HEK293 (cell line): Measurements from ENCODE around the gene IGF1R.
A peak's percentile ranks its signal among the peaks of the same experiment; 100 is the strongest.

Experiments
- CTCF ChIA-PET: fragments of 350-600 bp; formaldehyde crosslinking; extraction: SDS; loops from one replicate; lab custom pipeline; 2021; ENCODE audit warnings: antibody characterized with exemption; lab: Yijun Ruan, JAX
- POLR2A ChIA-PET: fragments of 300-600 bp; formaldehyde crosslinking; extraction: SDS; loops from one replicate; lab custom pipeline; 2020; ENCODE audit warnings: antibody characterized with exemption, inconsistent platforms; lab: Yijun Ruan, JAX
- H3K27ac ChIP-seq: fragments of 200-500 bp; sonication (Bioruptor generic); 2 replicates; pipeline ENCODE4 v1.5.1; 2014; ENCODE audit warnings: low read depth, low read length, control low read depth, inconsistent platforms; ENCODE audit errors: extremely low read depth
- H3K36me3 ChIP-seq, 2 experiments: fragments of 200-500 bp in 1 of 2; sonication (Bioruptor generic) in 1 of 2; 1 replicate in 1 of 2; 2 replicates in 1 of 2; pipeline ENCODE4 v1.5.1; 2014 to 2017; ENCODE audit warnings: inconsistent platforms in 2 of 2, low read length in 2 of 2; ENCODE audit not compliant: control insufficient read depth in 2 of 2, insufficient read depth in 1 of 2
- H3K4me1 ChIP-seq: fragments of 200-500 bp; sonication (Bioruptor generic); 2 replicates; pipeline ENCODE4 v1.5.1; 2014; ENCODE audit warnings: mild to moderate bottlenecking, low read length, inconsistent platforms; ENCODE audit not compliant: control insufficient read depth, insufficient read depth
- H3K4me3 ChIP-seq: 2 replicates; pipeline ENCODE4 v1.5.1; 2011; ENCODE audit warnings: low read depth, mild to moderate bottlenecking, control low read depth, low read length, moderate library complexity
- H3K9me3 ChIP-seq: fragments of 200-500 bp; sonication (Bioruptor generic); 2 replicates; pipeline ENCODE4 v1.5.1; 2014; ENCODE audit warnings: low read depth, low read length, inconsistent platforms; ENCODE audit not compliant: control insufficient read depth, insufficient read depth
- KLF17 ChIP-seq: fragments of 450-650 bp; formaldehyde crosslinking; IDR thresholded peaks from 2 replicates; pipeline ENCODE4 v1.5.1; 2016; ENCODE audit warnings: missing biosample characterization, missing genetic modification characterization
- MYNN ChIP-seq: fragments of 450-650 bp; formaldehyde crosslinking; IDR thresholded peaks from 2 replicates; pipeline ENCODE4 v1.5.1; 2016; ENCODE audit warnings: missing biosample characterization, missing genetic modification characterization, borderline replicate concordance
- MZF1 ChIP-seq: fragments of 450-650 bp; formaldehyde crosslinking; IDR thresholded peaks from 2 replicates; pipeline ENCODE4 v1.5.1; 2017; ENCODE audit warnings: missing biosample characterization, missing genetic modification characterization, borderline replicate concordance
- SALL2 ChIP-seq: fragments of 450-650 bp; formaldehyde crosslinking; IDR thresholded peaks from 2 replicates; pipeline ENCODE4 v1.5.0; 2017; ENCODE audit warnings: missing biosample characterization, mild to moderate bottlenecking, missing genetic modification characterization, borderline replicate concordance
- SP3 ChIP-seq: fragments of 450-650 bp; formaldehyde crosslinking; IDR thresholded peaks from 2 replicates; pipeline ENCODE4 v1.5.1; 2016; ENCODE audit warnings: missing biosample characterization, missing genetic modification characterization
- TRIM28 ChIP-seq: IDR thresholded peaks from 2 replicates; pipeline ENCODE4 v1.6.1; 2011; ENCODE audit warnings: low read length, control low read depth, borderline replicate concordance
- ZBTB11 ChIP-seq: fragments of 450-650 bp; formaldehyde crosslinking; conservative IDR thresholded peaks from 2 replicates; pipeline ENCODE4 v1.5.1; 2016; ENCODE audit warnings: low read depth, missing biosample characterization, missing genetic modification characterization
- ZBTB8A ChIP-seq: fragments of 450-650 bp; formaldehyde crosslinking; IDR thresholded peaks from 2 replicates; pipeline ENCODE4 v1.5.1; 2016; ENCODE audit warnings: missing biosample characterization, missing genetic modification characterization
- ZNF10 ChIP-seq: fragments of 450-650 bp; formaldehyde crosslinking; IDR thresholded peaks from 2 replicates; pipeline ENCODE4 v1.5.1; 2017; ENCODE audit warnings: missing biosample characterization, missing genetic modification characterization
- ZNF184 ChIP-seq: fragments of 450-650 bp; IDR thresholded peaks from 2 replicates; pipeline ENCODE4 v1.5.1; 2018; ENCODE audit warnings: missing biosample characterization, mild to moderate bottlenecking, missing genetic modification characterization
- ZNF214 ChIP-seq: fragments of 450-650 bp; formaldehyde crosslinking; IDR thresholded peaks from 2 replicates; pipeline ENCODE4 v1.5.1; 2017; ENCODE audit warnings: missing biosample characterization, mild to moderate bottlenecking, missing genetic modification characterization, borderline replicate concordance
- ZNF404 ChIP-seq: fragments of 450-650 bp; formaldehyde crosslinking; IDR thresholded peaks from 2 replicates; pipeline ENCODE4 v1.5.1; 2017; ENCODE audit warnings: missing biosample characterization, missing genetic modification characterization
- ZNF48 ChIP-seq: fragments of 450-650 bp; formaldehyde crosslinking; IDR thresholded peaks from 2 replicates; pipeline ENCODE4 v1.5.1; 2016; ENCODE audit warnings: missing biosample characterization, missing genetic modification characterization
- ZNF488 ChIP-seq: fragments of 450-650 bp; formaldehyde crosslinking; IDR thresholded peaks from 2 replicates; pipeline ENCODE4 v1.5.1; 2016; ENCODE audit warnings: missing biosample characterization, missing genetic modification characterization
- ZNF514 ChIP-seq: fragments of 450-650 bp; formaldehyde crosslinking; IDR thresholded peaks from 2 replicates; pipeline ENCODE4 v1.5.1; 2016; ENCODE audit warnings: missing biosample characterization, missing genetic modification characterization
- ZNF544 ChIP-seq: fragments of 450-650 bp; formaldehyde crosslinking; IDR thresholded peaks from 2 replicates; pipeline ENCODE4 v1.5.0; 2017; ENCODE audit warnings: missing biosample characterization, missing genetic modification characterization
- ZNF560 ChIP-seq: fragments of 450-650 bp; formaldehyde crosslinking; IDR thresholded peaks from 2 replicates; pipeline ENCODE4 v1.5.1; 2017; ENCODE audit warnings: missing biosample characterization, missing genetic modification characterization, borderline replicate concordance
- ZNF639 ChIP-seq: fragments of 450-650 bp; formaldehyde crosslinking; IDR thresholded peaks from 2 replicates; pipeline ENCODE4 v1.5.1; 2016; ENCODE audit warnings: missing biosample characterization, missing genetic modification characterization
- ZNF654 ChIP-seq: fragments of 450-650 bp; formaldehyde crosslinking; IDR thresholded peaks from 2 replicates; pipeline ENCODE4 v1.5.1; 2016; ENCODE audit warnings: low read depth, missing biosample characterization, missing genetic modification characterization
- ZNF664 ChIP-seq: fragments of 450-650 bp; formaldehyde crosslinking; IDR thresholded peaks from 2 replicates; pipeline ENCODE4 v1.5.1; 2016; ENCODE audit warnings: missing biosample characterization, missing genetic modification characterization
- ZNF747 ChIP-seq: fragments of 450-650 bp; formaldehyde crosslinking; IDR thresholded peaks from 2 replicates; pipeline ENCODE4 v1.5.1; 2016; ENCODE audit warnings: missing biosample characterization, missing genetic modification characterization
- ZNF777 ChIP-seq: fragments of 450-650 bp; formaldehyde crosslinking; IDR thresholded peaks from 2 replicates; pipeline ENCODE4 v1.5.1; 2017; ENCODE audit warnings: missing biosample characterization, missing genetic modification characterization, borderline replicate concordance
- ZNF837 ChIP-seq: fragments of 450-650 bp; formaldehyde crosslinking; IDR thresholded peaks from 2 replicates; pipeline ENCODE4 v1.5.1; 2016; ENCODE audit warnings: missing biosample characterization, missing genetic modification characterization

The IGF1R gene

GRCh38 chr15:98898122-98898521, 249.8 kb downstream of the IGF1R start (continued):
- TF ChIP-seq SP3 (tag by site-specific recombination), result no peak
- TF ChIP-seq ZNF777 (tag by site-specific recombination), result no peak
- no peak for TF ChIP-seq ZNF544
- no peak for TF ChIP-seq ZNF488 (tag by site-specific recombination)
- TF ChIP-seq ZNF214 (tag by site-specific recombination), result no peak
- no peak for TF ChIP-seq ZBTB11 (tag by site-specific recombination)
- TF ChIP-seq ZBTB8A, result no peak
- TF ChIP-seq ZNF837, result no peak
- TF ChIP-seq ZNF48 (tag by site-specific recombination), result no peak
- TF ChIP-seq ZNF560, result no peak

GRCh38 chr15:98899272-98900021, 251.1 kb downstream of the IGF1R start:
- H3K27ac ChIP-seq, result no peak overlapping the region

GRCh38 chr15:98900356-98900755, 252.0 kb downstream of the IGF1R start:
- Histone ChIP-seq H3K27ac (no peak overlapping the region), H3K9me3 (no peaks in the 10 kb centered on the region), H3K4me1 (peaks cover 17% of the 10 kb centered on the region), H3K36me3 (no peaks in the 10 kb centered on the region), H3K4me3 (no peak overlapping the region)
- TF ChIP-seq ZNF747 (tag by site-specific recombination), result no peak
- POLR2A ChIA-PET, result no interaction called here
- CTCF ChIA-PET, result interaction anchor here (0.8 to 5.8 kb wide), 3 partner anchors 19 to 381 kb away, joined by 3 to 27 read pairs (median 7); no protein-coding TSS in a partner anchor

More at GRCh38 chr15:98899272-98900021, 251.1 kb downstream of the IGF1R start:
- Histone ChIP-seq H3K4me3 (no peak overlapping the region), H3K4me1 (peaks cover 17% of the 10 kb centered on the region), H3K9me3 (no peaks in the 10 kb centered on the region), H3K36me3 (no peaks in the 10 kb centered on the region)
- TF ChIP-seq ZNF184 (tag by site-specific recombination) (no peak), TRIM28 (0 out of 2 replicates have a peak, but pooled peaks have one; percentile 36)
- ChIA-PET POLR2A (no interaction called here), CTCF (no interaction called here)

GRCh38 chr15:98901434-98902072, 253.2 kb downstream of the IGF1R start:
- no peaks in the 10 kb centered on the region for H3K9me3 ChIP-seq
- H3K27ac ChIP-seq, result no peak overlapping the region
- H3K4me1 ChIP-seq, result peaks cover 11% of the 10 kb centered on the region
- H3K36me3 ChIP-seq, result no peaks in the 10 kb centered on the region
- ChIA-PET POLR2A (no interaction called here), CTCF (interaction anchor here (0.6 to 5.8 kb wide), 4 partner anchors 20 to 383 kb away, joined by 3 to 27 read pairs (median 5); no protein-coding TSS in a partner anchor)
- H3K4me3 ChIP-seq, result no peak overlapping the region
- TF ChIP-seq ZNF664 (no peak), ZNF404 (no peak), KLF17 (no peak), MZF1 (tag by site-specific recombination) (no peak), ZNF639 (tag by site-specific recombination) (no peak), ZNF654 (no peak), ZNF514 (tag by site-specific recombination) (no peak), MYNN (tag by site-specific recombination) (no peak), SALL2 (no peak), ZNF10 (no peak)
